ENCODE data around the gene SBNO1.
"Not testable (repeated sequence)": the region's sequence is repeated elsewhere in the genome, so short reads cannot be mapped to it uniquely, and the experiment has no call there.

The SBNO1 gene

DNA sequence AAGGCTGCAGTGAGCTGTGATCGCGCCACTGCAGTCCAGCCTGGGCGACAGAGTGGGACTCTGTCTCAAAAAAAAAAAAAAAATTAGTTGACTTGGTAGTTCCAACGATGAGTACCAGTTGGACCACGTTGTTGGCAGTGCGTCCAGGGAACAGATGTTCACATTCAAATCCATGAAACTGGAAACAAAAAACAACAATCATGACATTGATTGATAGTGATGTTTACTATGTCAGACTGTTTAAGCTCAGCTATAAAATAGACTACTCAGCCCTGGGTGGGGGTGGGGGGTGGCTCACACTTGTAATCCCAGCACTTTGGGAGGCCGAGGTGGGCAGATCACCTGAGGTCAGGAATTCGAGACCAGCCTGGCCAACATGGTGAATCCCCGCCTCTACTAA is 112.3 kb downstream of the SBNO1 start:
- in situ Hi-C loops (cut with HindIII; ENCODE audit: low sequenced_read_pairs), result not testable (repeated sequence)

DNA sequence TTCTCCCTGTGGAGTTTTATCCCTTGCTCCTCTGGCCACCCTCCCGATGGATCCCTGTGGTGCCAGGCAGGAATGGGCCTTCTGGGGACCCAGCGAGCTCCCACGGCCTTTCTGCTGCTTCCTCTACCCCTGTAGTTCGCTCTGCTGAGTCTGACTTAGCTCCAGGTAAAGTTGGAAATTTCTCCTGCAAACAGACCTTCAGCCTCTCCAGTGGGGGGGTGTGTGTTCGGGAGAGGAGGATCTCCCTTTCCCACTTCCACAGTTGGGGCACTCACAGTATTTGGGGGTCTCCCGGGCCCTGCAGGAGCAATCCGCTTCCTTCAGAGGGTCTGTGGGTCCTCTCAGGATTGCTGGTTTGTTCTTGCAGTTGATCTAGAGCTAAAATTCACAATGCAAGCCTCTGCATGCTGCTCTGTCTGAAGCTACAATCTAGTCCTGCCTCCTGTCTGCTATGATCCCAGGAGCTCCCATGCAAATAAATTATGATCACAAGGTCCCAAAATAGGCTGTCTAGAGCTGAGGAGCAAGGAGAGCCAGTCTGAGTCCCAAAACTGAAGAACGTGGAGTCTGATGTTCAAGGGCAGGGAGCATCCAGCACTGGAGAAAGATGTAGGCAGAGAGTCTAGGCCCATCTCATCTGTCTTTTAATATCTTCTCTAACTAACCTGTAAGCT is 113.1 kb downstream of the SBNO1 start:
- in situ Hi-C loops (cut with HindIII; ENCODE audit: low sequenced_read_pairs), result no loop called here

DNA sequence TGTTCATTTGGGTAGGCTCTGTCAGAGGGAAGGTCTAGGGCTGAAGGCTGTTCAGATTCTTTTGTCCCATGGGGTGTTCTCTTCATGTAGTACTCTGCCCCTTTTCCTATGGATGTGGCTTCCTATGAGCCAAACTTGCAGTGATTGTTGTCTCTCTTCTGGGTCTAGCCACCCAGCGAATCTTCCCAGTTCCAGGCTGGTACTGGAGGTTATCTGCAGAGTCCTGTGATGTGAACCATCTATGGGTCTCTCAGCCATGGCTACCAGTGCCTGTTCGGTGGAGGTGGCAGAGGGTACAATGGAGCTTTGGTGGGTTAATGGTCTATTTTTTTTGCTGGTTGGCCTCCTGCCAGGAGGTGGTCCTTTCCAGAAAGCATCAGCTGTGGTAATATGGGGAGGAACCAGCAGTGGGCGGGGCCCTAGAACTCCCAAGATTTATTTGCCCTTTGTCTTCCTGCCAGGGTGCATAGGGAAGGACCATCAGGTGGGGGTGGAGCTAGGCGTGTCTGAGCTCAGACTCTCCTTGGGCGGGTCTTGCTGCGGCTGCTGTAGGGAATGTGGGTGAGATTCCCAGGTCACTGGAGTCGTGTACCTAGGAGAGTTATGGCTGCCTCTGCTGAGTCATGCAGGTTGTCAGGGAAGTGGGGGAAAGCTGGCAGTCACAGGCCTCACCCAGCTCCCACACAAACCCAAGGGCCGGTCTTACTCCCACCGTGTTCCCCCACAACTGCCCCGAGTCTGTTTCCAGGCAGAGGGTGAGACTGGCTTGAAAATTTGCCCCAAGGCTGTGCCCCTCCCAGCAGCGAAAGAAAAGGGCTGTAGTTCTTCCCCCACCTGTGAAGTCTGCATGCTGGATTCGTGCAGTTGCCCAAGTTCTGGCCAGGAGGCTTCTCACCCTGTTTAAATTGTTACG is 113.9 kb downstream of the SBNO1 start:
- in situ Hi-C loops (cut with HindIII; ENCODE audit: low sequenced_read_pairs), result no loop called here

DNA sequence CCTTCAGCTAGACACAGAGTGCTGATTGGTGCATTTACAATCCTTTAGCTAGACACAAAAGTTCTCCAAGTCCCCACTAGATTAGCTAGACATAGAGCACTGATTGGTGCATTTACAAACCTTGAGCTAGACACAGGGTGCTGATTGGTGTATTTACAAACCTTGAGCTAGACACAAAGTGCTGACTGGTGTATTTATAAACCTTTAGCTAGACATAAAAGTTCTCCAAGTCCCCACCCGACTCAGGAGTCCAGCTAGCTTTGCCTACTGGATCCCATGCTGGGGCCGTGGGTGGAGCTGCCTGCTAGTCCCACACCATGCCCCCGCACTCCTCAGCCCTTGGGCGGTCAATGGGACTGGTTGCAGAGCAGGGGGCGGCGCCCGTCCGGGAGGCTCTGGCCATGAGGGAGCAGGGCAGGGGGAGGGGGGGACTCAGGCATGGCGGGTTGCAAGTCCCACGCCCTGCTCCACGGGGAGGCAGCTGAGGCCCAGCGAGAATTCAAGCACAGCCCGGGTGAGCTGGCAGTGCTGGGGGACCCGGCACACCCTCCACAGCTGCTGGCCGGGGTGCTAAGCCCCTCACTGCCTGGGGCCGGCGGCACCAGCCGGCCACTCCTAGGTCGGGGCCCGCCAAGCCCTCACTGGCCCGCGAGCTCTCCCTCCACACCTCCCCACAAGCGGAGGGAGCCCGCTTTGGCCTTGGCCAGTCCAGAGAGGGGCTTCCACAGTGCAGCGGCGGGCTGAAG is 115.5 kb downstream of the SBNO1 start:
- in situ Hi-C loops (cut with HindIII; ENCODE audit: low sequenced_read_pairs), result loop anchor here (25.0 kb wide), 1 partner anchor 412 kb away; the partner anchor contains the start of gene HIP1R

DNA sequence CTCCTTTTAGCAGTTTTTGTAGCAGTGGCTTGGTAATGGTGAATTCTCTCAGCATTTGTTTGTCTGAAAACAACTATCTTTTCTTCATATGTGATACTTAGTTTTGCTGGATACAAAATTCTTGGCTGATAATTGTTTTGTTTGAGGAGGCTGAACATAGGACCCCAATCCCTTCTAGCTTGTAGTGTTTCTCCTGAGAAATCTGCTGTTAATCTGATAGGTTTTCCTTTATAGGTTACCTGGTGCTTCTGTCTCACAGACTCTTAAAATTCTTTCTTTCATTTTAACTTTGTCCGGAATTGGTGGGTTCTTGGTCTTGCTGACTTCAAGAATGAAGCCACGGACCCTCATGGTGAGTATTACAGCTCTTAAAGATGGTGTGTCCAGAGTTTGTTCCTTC is 116.5 kb downstream of the SBNO1 start:
- in situ Hi-C loops (cut with HindIII; ENCODE audit: low sequenced_read_pairs), result loop anchor here (25.0 kb wide), 1 partner anchor 411 kb away; the partner anchor contains the start of gene HIP1R

DNA sequence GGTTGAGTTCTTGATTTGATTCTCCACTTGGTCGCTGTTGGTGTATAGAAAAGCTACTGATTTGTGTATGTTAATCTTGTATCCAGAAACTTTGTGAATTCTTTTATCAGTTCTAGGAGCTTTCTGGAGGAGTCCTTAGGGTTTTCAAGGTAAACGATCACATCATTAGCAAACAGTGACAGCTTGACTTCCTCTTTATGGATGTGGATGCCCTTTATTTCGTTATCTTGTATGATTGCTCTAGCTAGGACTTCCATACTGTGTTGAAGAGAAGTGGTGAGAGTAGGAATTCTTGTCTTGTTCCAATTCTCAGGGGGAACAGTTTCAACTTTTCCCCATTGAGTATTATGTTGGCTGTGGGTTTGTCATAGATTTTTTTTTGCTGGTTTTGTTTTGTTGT is 119.0 kb downstream of the SBNO1 start:
- in situ Hi-C loops (cut with HindIII; ENCODE audit: low sequenced_read_pairs), result loop anchor here (25.0 kb wide), 1 partner anchor 408 kb away; the partner anchor contains the start of gene HIP1R

DNA sequence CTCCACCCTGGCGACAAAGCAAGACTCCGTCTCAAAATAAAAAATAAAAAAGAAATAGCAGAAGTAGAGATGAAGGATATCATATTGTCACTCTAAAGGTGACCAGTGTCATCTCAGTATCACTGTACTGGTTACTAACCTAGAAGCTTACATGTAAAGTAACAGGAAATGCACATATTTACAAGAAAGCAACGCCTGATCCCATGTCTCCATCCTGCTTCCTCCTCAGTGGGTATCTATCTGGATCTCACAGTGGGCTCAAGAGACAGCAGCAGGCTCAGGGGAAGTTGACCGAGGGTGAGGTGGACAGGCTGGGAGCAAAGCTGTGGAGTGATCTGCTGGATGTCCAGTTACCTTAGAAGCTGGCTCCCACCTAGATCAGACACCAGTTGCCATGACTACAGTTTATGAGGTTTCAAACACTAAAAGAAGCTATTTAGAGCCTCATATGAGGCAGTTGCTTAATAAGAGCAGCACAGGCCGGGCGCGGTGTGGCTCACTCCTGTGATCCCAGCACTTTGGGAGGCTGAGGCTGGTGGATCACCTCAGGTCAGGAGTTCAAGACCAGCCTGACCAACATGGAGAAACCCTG is 120.9 kb downstream of the SBNO1 start:
- in situ Hi-C loops (cut with HindIII; ENCODE audit: low sequenced_read_pairs), result loop anchor here (25.0 kb wide), 1 partner anchor 406 kb away; the partner anchor contains the start of gene HIP1R

DNA sequence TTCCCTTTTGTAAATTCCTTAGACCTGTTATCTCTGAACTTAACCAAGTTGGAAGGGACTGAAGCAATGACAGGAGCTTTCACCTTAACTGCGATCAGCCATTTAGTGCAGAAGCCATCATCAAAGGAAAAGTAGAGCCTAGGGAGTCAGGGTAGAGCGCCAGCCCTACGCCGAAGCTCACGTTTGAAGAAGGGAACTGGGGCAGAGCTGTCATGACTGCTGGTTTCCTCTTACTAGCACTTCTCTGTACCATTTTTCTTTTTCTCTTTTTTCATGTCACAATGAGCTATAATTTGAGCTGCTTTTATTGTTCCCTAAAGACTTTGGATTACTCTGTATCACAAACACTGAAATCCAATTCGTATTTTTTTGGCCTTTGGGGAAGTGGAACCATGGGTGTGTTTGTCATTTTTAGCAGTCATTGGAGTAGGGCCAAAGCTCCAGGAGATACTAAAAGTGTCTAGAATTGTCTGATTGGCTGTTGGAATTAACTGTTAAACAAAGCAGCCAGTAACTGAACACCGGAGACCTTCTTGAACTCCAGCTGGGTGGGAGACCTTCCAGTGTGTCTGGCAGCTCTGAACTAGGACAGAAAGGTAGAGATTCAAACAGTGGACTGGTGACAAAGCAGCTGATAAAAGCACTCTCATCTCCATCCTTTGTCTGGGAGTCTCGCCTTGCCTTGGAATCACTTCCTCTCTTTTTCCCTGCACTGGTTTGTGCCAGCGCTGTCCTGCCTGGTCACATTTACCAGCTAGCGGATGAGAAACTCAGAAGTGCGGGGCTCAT is 122.3 kb downstream of the SBNO1 start:
- in situ Hi-C loops (cut with HindIII; ENCODE audit: low sequenced_read_pairs), result loop anchor here (25.0 kb wide), 1 partner anchor 405 kb away; the partner anchor contains the start of gene HIP1R
